ENCODE results near the gene LTA.
"Not testable (repeated sequence)": the region's sequence is repeated elsewhere in the genome, so short reads cannot be mapped to it uniquely, and the experiment has no call there.

The LTA gene

DNA sequence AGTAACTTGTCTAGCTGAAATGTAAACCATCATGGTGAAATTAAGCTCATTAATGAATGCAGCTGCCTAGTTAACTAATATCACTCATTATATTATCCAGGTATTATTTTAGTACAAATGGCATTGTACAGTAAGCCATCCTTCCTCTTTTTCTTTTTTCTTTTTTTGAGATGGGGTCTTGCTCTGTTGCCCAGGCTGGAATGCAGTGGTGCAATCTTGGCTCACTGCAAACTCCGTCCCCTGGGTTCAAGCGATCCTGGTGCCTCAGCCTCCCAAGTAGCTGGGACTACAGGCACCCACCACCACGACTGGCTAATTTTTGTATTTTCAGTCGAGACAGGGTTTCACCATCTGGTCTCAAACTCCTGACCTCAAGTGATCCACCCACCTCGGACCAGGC is 18.6 kb downstream of the LTA start:
- not testable (repeated sequence) for DNase-seq

DNA sequence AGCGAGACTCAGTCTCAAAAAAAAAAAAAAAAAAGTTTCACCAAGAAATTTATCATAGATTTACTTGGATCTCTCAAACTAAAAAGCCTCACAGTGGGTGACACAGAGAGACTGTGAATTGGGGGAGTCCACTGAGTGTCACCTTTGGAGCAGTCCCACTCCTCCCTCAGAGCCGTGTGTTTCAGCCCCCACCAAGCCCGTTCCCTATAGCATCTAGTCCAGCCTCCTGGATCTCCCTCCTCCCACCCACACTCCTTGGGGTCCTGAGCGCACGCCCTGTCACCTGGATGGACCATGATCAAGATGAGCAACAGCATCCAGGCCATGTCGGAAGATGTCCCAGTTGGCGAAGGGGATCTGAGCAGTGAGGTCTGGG is 20.3 kb downstream of the LTA start:
- DNase-seq = no peak

DNA sequence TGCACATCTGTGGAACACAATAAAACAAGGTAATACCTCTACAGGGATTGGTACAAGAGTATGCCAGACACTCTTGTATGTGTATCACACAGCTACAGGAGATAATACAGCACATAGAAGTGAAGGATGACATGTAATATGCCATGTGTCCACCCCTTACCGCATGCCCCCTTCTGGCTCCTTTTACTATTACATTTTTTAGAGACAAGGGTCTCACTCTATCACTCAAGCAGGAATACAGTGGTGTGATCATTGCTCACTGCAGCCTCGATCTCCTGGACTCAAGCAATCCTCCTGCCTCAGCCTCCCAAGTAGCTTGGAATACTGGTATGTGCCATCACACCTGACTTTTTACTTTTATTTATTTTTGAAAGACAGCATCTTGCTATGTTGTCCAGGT is 24.9 kb downstream of the LTA start:
- no peak for DNase-seq

DNA sequence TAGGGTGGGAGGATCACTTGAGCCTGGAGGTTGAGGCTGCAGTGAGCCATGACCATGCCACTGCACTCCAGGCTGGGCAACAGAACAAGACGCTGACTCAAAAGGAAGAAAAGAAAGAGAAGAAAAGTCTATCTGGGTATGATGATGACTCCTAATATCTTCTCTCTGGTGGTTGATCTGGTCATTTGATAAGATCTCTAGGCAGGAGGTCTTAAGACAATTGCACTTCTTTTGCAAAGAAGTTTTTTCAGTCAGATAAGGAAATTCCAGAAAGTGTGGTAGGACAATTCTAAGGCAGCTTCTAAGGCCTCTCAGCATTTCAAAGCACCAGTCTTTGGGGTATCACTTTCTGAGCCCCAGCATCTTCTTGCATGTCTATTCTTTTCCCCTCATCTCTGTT is 35.2 kb downstream of the LTA start:
- DNase-seq = no peak

DNA sequence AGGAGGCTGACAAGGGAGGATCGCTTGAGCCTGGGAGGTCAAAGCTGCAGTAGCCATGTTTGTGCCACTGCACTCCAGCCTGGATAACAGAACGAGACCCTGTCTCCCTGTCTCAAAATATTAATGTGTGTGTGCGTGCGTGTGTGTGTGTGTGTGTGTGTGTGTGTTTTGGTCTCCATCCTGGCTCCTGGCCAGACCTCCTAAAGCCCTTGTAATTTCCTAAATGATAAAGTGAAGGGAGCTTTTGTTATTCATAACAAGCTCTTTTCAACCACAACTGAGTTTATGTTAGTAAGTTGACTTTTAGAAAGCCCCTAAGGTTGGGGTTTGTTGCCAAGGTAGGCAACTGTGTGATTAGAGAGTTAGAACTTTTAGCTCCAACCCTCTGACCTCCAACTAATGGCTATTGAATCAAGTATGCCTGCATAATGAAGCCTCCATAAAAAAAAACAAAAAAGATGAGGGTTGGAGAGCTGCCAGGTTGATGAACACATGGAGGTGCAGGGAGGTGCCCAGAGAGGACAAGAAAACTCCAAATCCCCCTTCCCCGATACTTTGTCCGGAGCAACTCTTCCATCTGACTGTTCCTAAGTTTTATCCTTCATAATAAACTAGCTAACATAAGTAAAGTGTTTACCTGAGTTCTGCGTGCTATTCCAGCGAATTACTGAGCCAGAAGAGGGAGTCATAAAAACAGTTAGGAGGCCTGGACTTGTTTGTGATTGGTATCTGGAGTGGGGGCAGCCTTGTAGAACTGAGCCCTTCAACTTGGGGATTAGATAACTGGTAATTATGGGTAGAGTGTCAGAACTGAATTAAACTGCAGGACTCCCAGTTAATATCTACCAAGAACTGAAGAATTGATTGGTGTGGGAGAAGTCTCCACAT is 37.7 kb downstream of the LTA start:
- no peak for DNase-seq

DNA sequence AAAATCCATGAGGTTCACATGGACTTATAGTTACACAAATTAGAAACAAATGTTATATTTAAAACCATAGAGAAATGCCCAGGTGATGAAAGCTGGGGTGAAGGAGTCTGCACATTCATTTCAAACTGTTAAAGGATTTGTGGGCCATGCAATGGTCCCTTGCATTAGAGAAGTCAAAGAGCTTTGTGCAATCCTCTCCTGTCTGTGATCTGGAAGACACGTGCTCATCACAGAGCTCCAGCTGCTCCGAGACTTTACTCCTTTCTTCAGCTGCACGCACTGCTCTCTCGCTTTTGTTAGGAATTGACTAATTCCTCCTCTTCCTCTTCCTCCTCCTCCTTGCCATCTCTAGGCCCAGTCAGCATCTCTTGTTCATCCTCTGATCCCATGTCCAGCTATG is 38.9 kb downstream of the LTA start:
- no peak for DNase-seq

DNA sequence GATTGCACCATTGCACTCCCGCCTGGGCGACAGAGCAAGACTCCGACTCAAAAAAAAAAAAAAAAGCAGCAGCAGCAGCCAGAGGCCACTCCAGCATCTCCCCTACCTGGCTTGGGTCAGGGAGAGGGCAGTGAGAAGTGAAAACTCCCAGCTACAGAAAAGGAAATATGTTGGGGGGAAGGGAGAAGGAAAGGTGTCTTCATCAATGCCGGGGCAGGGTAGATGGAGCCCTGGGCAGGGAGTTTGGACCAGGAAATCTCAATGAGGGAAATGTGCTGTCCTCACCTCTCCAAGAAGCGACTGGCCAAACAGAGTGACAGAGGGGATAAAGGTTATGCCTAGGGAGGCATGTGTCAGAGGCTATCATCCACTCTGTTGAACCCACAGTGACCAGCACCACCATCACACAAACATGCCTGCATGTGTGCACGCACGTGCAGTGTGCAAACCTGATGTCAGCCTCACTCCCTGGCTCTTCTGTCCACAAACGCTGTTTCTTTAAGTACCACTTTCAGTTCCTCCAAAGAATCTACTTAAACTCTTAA is 42.1 kb downstream of the LTA start:
- DNase-seq = no peak

DNA sequence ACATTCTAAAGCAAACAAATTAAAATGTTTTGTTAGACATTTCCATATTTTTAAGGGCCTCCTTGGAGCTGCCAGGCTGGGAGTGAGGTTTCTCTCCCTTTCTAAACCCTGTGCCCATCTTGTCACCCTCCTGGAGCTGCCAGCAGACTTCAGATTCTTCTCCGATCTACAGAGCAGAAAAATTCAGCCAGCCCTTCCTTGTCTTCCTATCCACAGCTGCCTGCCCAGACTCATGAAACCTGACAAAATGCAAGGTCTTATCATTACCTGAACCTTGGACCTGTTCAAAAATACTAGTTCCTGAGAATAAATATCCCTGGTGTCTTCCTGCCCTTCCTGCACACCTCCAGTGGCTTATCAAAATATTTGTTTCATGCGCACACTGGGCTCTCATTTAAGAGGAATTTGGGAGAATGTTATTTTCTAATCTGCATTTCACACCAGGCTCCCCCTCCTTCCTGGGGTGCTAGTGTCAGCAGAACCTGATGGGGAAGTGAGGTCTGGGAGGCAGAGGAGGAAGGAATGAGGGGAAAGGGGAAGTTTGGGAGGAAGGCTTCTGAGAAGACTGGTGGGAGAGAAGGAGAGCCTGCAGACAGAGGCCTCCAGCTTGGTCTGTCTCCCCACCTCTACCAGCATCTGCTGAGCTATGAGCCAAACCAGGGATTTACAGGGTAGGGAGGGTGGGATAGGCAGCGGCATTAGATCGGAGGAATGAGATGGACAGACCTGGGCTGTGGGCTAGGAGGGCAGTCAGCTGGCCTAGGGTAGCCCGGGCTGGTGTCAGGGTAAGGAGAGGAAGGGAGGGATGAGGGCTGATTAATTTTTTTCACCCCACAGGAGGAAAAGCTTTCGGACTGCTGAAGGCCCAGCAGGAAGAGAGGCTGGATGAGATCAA is 42.8 kb downstream of the LTA start, which contains the start of gene AIF1:
Gene AIF1 (plus strand): TSS at position 551 of the 895 bp plus-strand sequence. CDS start 96 bp downstream, at position 647.
- DNase-seq = no peak

DNA sequence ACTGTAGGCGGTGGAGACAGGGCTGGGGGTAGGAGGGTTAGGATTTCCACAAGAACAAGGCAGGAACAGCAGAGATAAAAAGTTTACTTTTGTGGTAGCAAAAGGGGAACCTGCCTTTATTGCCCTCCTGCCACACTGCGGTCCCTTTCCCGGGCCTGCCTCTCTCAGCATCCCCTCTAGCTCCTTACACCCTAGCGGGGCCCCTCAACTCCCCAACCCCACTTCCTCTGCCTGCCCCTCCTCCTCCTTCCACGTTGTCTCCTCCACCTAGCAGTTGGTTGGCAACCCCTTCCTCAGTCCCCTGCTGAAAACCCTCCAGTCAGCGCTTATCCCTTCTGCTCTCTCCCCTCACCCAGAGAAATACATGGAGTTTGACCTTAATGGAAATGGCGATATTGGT is 43.7 kb downstream of the LTA start:
- DNase-seq = peak; percentile 28

DNA sequence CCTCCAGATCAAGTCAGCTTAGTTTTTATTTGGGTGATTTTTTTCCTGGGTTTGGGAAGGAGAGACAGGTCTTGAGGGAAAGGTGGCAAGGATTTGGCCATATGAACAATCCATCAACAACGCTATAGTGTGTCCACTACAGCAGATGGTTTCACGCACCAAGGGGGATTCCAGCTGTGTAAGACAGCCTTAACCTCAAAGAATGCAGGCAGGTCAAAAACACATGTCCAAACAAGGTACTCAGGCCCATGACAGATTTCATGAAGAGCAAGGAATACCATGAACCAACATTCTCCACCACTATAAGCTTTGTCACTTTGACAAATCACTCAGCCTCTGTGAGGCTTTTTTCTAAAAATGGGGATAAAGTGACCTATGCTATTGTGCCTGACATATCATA is 44.9 kb downstream of the LTA start:
- no peak for DNase-seq

DNA sequence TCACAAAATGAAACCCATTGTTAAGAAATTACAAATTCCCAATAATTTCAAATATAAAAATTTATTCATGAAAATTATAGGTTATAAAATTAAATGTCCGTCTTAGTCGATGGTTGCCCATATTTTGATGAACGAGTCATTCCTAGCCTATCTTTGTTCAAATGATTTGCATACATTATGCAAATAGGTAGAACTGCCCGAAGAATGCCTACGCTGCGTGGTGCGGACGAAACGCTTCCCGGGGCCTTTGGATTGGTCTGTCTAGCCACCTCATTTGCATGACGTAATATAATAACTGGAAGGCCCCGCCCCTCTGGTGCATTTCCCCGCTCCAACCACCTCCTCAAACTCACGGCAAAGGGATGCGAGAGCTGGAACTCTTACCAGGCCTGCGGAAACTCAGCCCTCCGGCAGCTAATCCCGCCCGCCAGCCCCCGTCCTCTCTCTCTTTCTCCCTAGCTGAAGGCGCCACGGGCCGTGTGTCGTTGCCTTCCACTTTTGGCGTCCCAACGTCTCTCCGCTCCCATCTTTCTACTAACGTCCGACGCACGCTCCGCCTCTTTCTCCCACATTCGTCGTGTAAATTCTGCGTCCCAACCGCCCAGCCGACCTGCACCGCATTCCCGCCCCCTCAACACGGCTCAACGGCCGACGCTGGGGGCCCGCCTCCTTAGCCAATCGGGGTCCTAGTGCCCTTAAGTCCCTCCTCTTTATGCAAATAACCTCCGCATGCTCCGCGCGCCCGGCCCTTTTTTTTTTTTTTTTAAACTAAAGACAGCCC is 47.9 kb downstream of the LTA start:
- DNase-seq = peak; percentile 93

DNA sequence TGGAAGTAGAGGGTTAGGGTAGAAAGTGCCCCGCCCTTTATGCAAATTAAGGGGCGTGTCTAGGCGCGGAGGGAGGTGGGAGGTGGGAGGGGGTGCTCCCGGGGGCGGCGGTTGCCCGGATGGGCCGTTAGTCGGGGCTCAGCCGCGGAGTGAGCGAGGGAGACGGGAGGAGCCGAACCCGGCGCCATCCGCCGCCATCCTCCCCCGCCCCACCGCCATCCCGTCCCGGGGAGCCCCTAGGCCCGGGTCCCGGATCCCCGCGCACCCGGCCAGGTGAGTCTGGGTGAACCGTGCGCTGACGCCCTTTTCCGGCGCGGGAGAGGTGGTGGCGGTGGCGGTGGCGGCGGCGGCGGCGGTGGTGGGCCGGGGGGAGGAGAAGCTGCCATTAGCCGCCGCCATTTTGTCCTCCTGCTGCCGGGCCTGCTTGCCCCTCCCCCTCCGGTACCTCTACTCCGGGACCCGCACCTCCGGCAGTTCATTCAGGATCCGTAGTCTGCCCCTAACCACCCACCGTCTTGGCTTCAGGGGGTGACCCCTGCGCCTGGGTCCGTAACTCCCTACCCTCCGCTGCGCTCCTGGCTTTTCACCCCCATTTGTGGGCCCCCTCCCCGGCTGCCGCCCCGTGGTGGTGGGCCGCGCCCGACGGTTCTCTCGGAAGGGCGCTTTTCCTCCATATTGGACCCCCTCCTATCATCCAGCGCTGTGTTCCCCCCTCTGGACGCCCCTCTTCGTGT is 48.7 kb downstream of the LTA start, which contains the start of gene PRRC2A:
Gene PRRC2A (plus strand): TSS at position 130 of the 734 bp plus-strand sequence. CDS start 2,075 bp downstream, outside the sequence.
- DNase-seq = peak; percentile 94

DNA sequence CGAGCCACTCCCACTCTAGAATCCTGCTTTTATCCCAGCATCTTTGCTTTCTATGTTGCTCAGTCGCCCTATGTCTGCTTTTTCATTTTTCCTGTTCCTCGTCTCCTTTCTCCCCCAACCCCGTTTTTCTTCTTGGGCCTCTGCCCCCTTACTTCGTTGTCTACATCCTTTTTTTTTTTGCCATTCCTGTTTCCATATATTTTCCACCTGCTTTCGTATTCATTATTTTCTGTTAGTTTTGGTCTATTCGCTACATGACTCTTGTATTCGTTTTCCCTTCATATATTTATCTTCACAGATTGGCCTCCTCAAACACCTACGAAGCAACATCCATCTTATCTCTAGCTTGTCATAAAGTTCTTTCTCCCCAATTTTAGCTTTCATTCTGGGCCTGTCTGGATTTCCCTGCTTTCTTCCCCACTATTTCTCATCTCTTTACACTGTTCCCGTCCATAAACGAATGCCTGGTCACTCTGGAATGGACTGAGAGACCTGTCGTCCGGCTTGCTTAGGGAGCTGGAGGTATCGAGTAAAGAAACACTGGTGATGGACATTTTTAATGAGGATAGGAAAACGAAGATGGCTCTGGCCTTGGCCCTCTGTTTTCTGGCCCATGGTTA is 49.3 kb downstream of the LTA start:
- DNase-seq = no peak

DNA sequence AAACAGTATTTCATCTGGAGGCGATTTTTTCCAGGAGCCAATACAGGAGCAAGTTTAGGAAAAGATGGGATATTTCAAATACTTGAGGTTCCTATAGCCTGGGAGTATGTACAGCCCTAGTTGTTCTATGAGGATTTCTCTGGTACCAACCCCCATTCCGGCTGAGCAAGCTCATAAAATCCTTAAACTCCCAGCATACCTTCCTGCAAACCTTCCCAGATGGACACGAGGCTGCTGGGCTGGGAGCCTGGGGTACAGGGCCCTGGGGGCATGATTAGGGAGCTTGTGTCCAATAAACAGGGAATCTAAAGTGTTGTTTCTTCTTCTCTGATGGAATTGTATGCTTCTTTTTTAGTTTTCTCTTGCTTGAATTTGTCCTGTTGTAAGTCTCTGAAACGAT is 49.9 kb downstream of the LTA start:
- no peak for DNase-seq

DNA sequence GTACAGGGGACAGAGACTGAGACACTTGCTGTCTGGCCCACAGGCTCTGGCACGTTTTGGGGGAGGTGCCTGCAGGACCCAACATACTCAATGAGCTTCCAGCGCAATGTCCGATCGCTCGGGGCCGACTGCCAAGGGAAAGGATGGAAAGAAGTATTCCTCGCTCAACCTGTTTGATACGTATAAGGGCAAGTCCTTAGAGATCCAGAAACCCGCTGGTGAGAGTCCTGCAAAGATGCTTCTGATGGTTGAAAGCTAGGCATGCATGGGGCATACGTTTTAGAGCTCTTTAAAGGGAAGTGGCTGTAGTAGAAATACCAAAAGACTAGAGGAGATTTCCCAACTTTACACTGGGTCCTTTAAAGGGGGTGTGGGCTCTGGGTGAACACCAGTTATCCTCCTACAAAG is 50.6 kb downstream of the LTA start:
- no peak for DNase-seq

Measured in stimulated activated CD4-positive, alpha-beta T cell treated with anti-CD3 and anti-CD28 coated beads, Interleukin-12 subunit alpha, Interleukin-12 subunit beta, amount 100 ng/mL, for 4 hours (primary cell).